Right atrium auricular region (tissue), 2 donors: ENCODE data around the gene PHF23. TPM values are rescaled to one million over a fixed set of nuclear protein-coding genes. Genes with fewer than 3 reads are reported as not detected.

Source experiments
- DNase-seq: peaks from one replicate; pipeline ENCODE4 v3.0.0-alpha.2; 2019; ENCODE audit warnings: low spot score
- H3K27ac ChIP-seq, 2 donors: fragments of 200-600 bp; sonication (generic); 1 replicate in 1 of 2; 2 replicates in 1 of 2; pipeline ENCODE4 v1.5.1; 2016 to 2019
- H3K27me3 ChIP-seq, 2 donors: fragments of 200-600 bp; sonication (generic); one replicate each; pipeline versions ENCODE4 v1.5.1 to v1.6.0; 2017 to 2019
- H3K36me3 ChIP-seq: fragments of 200-600 bp; sonication (generic); one replicate; pipeline ENCODE4 v1.5.1; 2016
- H3K4me1 ChIP-seq, 2 donors: fragments of 200-600 bp; sonication (generic); one replicate each; pipeline versions ENCODE4 v1.5.1 to v1.6.0; 2017 to 2019
- H3K4me3 ChIP-seq, 2 donors: fragments of 200-600 bp; sonication (generic); 1 replicate in 1 of 2; 2 replicates in 1 of 2; pipeline ENCODE4 v1.5.1; 2017 to 2019; ENCODE audit warnings: mild to moderate bottlenecking in 1 of 2, moderate library complexity in 1 of 2
- H3K9me3 ChIP-seq, 2 donors: fragments of 200-600 bp; sonication (generic); one replicate each; pipeline ENCODE4 v1.5.1; 2019
- CTCF ChIP-seq, 2 donors: fragments of 200-600 bp; sonication (generic); IDR thresholded peaks; one replicate each; pipeline ENCODE4 v1.5.1; 2019; ENCODE audit warnings: antibody characterized with exemption in 2 of 2
- total RNA-seq, 2 donors: library from RNA; depleted of rRNA; stranded (reverse); fragments of >200 nt; gene quantifications; one replicate each; pipeline ENCODE4 v1.1.0, GENCODE V29; 2016

PHF23 gene
- total RNA-seq, 2 donors from 2014 or later: 10.0 to 22.4 TPM

GRCh38 chr17:7237761-7238419 is 1.4 kb downstream of the PHF23 start:
- DNase-seq: no peak
- H3K4me1 ChIP-seq: peaks cover 0 to 52% of the 10 kb centered on the region in 2 donors

DNA sequence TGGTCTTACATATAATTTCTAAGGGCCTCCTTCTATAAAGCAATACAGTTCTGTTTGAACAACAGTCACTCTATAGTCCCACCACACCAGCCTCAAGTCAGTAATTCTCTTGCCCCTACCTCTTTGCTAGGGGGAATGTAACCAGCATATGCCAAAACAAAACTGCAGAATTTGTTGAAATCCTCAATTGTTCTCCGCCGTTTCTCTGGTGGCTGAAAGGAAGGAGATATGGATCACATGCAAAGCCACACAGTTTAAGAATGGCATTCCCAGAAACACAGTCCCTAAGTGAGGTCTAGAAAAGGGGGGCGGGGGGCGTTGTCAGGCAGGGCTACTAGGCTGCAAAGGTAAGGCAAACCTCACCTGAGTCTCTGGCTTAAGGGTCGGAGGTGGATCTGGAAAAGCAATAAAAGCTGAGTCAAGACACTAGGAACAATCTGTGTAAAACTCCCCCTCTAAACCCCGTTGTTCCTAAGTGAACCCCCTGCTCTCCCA is 1.9 kb downstream of the PHF23 start:
- H3K27ac ChIP-seq: peak overlapping the region; percentile 93
- peaks cover 26% of the 10 kb centered on the region for H3K36me3 ChIP-seq
- no peaks in the 10 kb centered on the region for H3K9me3 ChIP-seq
- peaks cover 0 to 58% of the 10 kb centered on the region in 2 donors for H3K4me1 ChIP-seq
- DNase-seq: no peak
- no peaks in the 10 kb centered on the region for H3K27me3 ChIP-seq
- no peak for TF ChIP-seq CTCF (IDR thresholded peaks at IDR 0.05)
- peak overlapping the region; percentile 93 to 96 for H3K4me3 ChIP-seq

More at GRCh38 chr17:7237761-7238419, 1.4 kb downstream of the PHF23 start:
- Histone ChIP-seq H3K27ac (peak overlapping the region; percentile 93), H3K27me3 (no peaks in the 10 kb centered on the region), H3K4me3 (peak overlapping the region; percentile 93 to 96), H3K36me3 (peaks cover 26% of the 10 kb centered on the region), H3K9me3 (no peaks in the 10 kb centered on the region)
- no peak for TF ChIP-seq CTCF (IDR thresholded peaks at IDR 0.05)

- no peak for TF ChIP-seq CTCF (IDR thresholded peaks at IDR 0.05)
- Histone ChIP-seq H3K4me1 (peaks cover 0 to 63% of the 10 kb centered on the region in 2 donors), H3K4me3 (no peak overlapping the region), H3K36me3 (peaks cover 26% of the 10 kb centered on the region), H3K9me3 (no peaks in the 10 kb centered on the region), H3K27me3 (no peaks in the 10 kb centered on the region), H3K27ac (peak overlapping the region in 1 of 2 donors; percentile 93)
- no peak for DNase-seq
Measured at GRCh38 chr17:7236808-7237207, 2.4 kb downstream of the PHF23 start.

DNA sequence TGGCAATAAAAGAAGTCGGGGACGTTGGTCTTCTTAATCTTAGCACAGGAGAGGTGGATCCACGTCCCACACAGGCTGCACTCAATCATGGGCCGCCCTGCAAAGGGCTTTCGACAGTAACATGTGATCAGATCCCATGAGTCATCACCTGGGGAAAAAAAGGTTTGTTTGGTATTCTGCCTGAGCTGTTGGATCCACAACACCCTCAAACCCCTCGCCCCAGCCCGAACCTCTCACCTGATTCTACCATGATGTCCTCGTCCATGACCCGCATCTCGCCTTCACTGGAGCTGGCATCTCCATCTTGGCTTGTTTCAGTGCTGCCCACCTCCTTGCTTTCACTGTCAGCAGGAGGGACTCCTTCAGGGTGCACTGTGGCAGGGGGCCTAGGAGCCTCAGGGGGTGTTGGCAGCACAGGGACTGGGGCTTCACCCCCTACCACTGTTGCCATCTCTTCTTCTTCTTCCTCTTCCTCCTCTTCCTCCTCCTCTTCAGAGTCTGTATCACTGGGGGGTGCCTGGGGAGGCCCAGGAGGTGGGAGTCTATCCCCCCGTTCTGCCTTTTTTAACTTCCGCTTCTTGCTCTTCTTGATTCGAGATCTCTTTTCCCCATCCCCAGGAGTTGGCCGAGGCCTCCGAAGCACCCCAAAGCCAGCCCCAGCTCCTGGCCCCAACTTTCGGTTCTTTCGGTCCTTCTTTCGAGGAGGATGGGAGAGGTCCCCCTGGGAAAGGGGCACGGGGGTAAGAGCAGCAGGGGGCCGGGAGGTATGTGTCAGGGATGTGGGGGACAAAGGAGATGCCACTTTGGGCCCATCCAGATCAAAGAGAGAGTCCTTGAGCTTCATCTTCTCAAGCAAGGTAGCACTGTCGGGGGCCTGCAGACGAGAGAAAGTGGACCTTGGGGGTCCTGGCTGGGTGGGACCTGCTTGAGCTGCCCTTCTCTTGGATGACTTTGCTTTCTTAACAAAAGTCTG is 3.3 kb downstream of the PHF23 start:
- Histone ChIP-seq H3K4me3 (no peak overlapping the region), H3K36me3 (peaks cover 25% of the 10 kb centered on the region), H3K9me3 (no peaks in the 10 kb centered on the region), H3K4me1 (peaks cover 0 to 57% of the 10 kb centered on the region in 2 donors), H3K27ac (no peak overlapping the region), H3K27me3 (no peaks in the 10 kb centered on the region)
- TF ChIP-seq CTCF (IDR thresholded peaks at IDR 0.05): no peak
- no peak for DNase-seq

DNA sequence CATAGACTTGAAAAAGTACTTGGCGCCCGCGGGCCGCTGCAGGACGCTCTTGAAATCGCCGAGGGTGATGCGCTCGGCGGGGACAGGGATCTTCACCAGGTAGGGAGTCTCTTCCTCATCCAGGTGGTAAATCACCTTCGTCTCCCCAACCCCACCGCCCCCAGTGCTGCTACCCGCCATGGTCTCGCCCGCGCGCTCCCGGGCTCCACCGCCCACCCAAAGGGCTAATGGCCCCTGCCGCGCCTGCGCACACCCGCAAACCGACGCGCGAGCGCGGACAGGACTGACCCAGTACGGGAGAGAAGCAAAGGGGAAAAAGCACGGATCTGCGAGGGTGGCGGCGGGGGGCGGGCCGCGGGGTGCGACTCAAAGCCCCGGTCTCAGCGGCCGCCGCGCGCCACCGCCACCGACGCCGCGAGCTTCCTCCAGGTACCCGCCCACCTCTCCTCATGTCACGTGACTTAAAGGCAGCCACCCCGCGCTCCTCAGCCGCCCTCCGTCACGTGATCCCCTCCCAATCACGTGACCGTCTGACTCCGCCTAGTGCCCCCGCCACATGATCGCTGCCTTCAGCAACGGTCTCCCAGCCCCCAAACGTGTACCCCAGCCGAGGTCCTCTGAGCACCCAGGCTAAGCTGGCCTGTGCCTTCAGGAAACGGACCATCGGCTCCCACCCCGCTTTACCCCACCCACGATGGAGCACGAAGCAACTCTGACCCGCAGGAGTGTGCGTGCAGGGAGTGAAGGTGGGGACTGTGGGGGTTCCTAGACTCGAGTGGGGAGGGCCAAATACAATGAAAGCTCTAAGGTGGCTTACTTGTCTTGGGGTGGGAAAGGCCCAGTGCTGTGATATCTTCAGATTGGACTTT is 4.9 kb downstream of the PHF23 start, which contains the start of gene DVL2:
TSS of gene DVL2 (minus strand) at position 435 of the 869 bp plus-strand sequence. CDS start at position 180, 255 bp downstream.
- Histone ChIP-seq H3K9me3 (no peaks in the 10 kb centered on the region), H3K36me3 (peaks cover 25% of the 10 kb centered on the region), H3K4me1 (peaks cover 0 to 44% of the 10 kb centered on the region in 2 donors), H3K27me3 (no peaks in the 10 kb centered on the region), H3K4me3 (peak within 1 kb of the TSS; percentile 92 to 93), H3K27ac (peak within 1 kb of the TSS; percentile 91 to 95)
- peak; percentile 96 for DNase-seq
- peak in 1 of 2 donors; percentile 7 for TF ChIP-seq CTCF (IDR thresholded peaks at IDR 0.05)
